ENCODE data around the gene FRAT2. TPM values are rescaled to one million over a fixed set of nuclear protein-coding genes. Genes with fewer than 3 reads are reported as not detected.

FRAT2 gene
- total RNA-seq, 4 donors from 2014 or later: 16.6 to 29.4 (median 20.3) TPM

Small RNA genes lying within 50 kb of the gene (small RNA-seq; reads per million reads assigned to genes)
- gene RF00017: 0 reads per million in 4 donors

Other genes with a start within 250 kb of the FRAT2 start
- not detected for gene SLIT1, start 148.8 kb downstream of the FRAT2 start, total RNA-seq
- gene ARHGAP19, start 42.1 kb downstream of the FRAT2 start, total RNA-seq: 10 to 100 TPM in 1 of 4 donors, 1 to 10 TPM in 3; 3.7 to 15.4 (median 7.5) TPM
- 1 to 10 TPM; 1.7 to 6.1 (median 3.9) TPM for gene FRAT1, start 15.5 kb downstream of the FRAT2 start, total RNA-seq
- gene RRP12, start 66.6 kb upstream of the FRAT2 start, total RNA-seq: 10 to 100 TPM; 14.9 to 33.4 (median 23.9) TPM
- gene PGAM1, start 91.5 kb upstream of the FRAT2 start, total RNA-seq: 100 to 1,000 TPM; 310 to 700 (median 514) TPM
- gene EXOSC1, start 111.3 kb upstream of the FRAT2 start, total RNA-seq: 10 to 100 TPM; 12.4 to 44.8 (median 24.7) TPM
- gene ZDHHC16, start 111.4 kb upstream of the FRAT2 start, total RNA-seq: 10 to 100 TPM; 17.0 to 36.9 (median 28.2) TPM
- gene MMS19, start 163.7 kb upstream of the FRAT2 start, total RNA-seq: 10 to 100 TPM; 57.7 to 93.3 (median 65.1) TPM
- gene UBTD1, start 164.2 kb upstream of the FRAT2 start, total RNA-seq: 1 to 10 TPM; 4.3 to 8.5 (median 5.8) TPM
- gene ANKRD2, start 238.1 kb upstream of the FRAT2 start, total RNA-seq: under 1 TPM in 1 of 4 donors, not detected in 3; 0.79 TPM
- gene HOGA1, start 249.7 kb upstream of the FRAT2 start, total RNA-seq: 1 to 10 TPM in 3 of 4 donors, under 1 TPM in 1; 0.62 to 1.1 (median 1.1) TPM